HG03521 (cell line): ENCODE data around the gene FBN1.

ENCODE experiments used
- ATAC-seq: cut with Tn5 transposase; IDR thresholded peaks from one replicate; pipeline ENCODE4 v1.9.1; 2021; ENCODE audit warnings: mild to moderate bottlenecking, moderate library complexity; ENCODE audit not compliant: unreplicated experiment

FBN1 gene

GRCh38 chr15:48653216-48653615, 7.7 kb upstream of the FBN1 start:
- no peak for ATAC-seq

DNA sequence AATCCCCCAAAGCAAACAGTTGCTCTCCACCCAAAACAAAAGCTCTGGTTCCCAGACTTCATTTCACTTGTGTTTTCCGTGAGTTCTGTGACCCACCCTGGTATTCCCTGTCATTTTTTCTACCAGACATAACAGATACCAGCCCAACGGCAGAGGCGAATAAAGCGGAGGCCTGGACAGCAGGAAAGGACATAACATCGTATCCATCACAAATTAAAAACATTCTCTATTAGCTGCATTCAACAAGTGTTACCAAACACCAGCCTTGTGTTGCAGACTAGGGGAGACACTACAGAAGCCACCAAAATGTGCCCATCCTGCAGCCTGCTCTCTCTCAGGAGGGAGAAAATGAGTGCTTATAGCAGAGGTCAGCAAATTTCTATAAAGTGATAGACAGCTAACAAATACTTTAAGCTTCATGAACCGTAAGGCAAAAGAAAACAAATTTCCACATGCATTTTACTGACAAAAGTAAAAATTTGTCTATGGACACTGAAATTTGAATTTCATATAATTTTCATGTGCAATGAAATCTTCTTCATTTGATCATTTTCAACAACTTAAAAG, 7.1 kb upstream of the FBN1 start:
- ATAC-seq: no peak

- no peak for ATAC-seq
Observed at GRCh38 chr15:48650931-48651330, 5.4 kb upstream of the FBN1 start.

DNA sequence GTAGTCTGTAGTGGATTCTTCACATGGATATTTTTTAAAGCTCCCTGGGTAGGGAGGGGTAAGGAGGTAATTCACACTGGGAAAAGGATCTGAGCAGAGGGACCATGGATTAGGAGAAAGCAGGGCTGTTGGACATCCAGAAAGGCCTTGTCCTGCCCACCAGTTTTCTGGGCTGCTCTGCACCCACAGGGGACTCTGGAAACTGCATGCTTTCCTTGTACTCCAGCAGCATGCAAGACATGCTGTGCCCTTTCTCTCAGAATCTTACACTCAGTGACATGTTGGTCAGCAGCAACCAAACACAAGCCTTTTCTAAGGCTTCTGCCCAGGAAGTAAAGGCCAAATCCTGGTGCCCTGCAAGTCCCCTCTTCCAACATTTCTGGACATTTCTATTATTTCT, 2.5 kb upstream of the FBN1 start:
- no peak for ATAC-seq

- ATAC-seq: no peak
Observed at GRCh38 chr15:48646331-48646730, 822 bp upstream of the FBN1 start.

GRCh38 chr15:48644827-48645557, 517 bp downstream of the FBN1 start:
- peak; percentile 31 for ATAC-seq

DNA sequence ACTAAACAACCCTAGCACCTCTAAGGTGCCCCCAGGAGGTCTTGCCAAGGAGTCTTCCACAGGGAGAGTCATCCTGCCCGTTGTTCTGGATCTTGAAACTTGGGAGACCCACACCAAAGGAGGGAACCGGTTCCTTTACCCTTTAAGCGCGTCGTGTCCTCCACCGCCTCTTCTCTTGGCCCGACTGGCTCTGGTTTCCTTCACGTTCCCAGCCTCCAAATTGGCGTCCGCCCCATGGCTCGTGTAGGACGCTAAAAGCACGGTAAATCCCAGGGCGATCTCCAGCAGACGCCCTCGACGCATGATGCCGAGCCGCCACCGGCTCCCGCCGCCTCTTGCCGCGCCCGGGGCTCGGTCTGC, 1.1 kb downstream of the FBN1 start:
- ATAC-seq: no peak

- no peak for ATAC-seq
Observed at GRCh38 chr15:48643776-48644466, 1.6 kb downstream of the FBN1 start.

- ATAC-seq: no peak
Observed at GRCh38 chr15:48643206-48643605, 2.3 kb downstream of the FBN1 start.

GRCh38 chr15:48642795-48643194, 2.7 kb downstream of the FBN1 start:
- ATAC-seq: no peak

DNA sequence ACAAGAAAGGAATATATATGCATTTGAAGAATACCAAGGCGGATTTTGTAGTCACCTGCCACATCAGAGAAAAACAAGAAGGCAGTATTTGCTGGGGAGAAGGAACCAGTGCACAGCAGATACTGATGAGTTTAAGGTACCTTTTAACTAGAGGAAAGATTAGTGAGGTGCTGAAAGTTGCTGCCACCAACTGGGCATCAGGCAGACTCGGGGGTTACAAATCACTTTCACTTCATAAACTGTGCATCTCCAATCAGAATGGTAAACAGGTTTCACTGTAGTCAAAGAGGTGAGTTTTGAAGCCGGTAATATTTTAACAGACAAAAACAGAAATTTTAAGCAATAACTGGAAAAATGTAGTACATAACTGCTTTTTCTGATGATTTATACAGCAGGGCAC, 4.1 kb downstream of the FBN1 start:
- no peak for ATAC-seq

DNA sequence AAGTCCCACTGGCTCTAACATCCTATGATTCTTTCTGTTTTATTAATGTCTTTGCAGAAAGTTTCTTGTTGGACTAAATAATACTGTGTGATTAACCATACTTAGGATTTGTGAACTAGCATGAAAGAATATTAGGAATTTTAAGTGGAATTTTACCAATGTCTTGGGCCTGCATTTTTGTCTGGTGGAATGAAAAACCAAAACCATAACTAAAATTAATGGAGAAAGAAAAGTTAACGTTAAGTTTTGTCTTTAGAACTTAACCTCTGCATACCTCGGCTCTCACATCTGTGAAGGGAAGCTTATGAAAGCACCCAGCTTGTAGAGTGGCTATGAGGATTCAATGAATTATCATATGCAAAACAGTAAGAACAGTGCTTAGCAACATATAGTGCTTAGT, 6.5 kb downstream of the FBN1 start:
- ATAC-seq: no peak

DNA sequence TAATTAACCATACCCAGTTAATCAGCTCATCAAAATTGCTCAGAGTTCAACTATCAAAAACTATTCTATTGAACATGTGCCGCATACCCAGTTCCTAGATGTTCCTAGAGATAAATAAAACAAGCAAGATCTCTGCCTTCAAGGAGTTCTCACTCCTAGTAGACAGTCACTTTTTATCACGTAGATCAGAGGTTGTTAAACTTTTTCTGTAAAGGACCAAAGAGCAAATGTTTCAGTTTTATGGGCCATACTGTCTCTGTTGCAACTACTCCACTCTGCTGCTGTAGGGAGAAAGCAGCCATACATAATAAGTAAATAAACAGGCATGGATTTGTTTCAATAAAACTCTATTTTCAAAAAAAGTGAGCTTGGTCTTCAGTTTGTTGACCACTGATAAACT, 7.9 kb downstream of the FBN1 start:
- no peak for ATAC-seq

GRCh38 chr15:48636511-48636910, 9.0 kb downstream of the FBN1 start:
- no peak for ATAC-seq

- ATAC-seq: no peak
Observed at GRCh38 chr15:48634893-48635292, 10.6 kb downstream of the FBN1 start.

- ATAC-seq: no peak
Observed at GRCh38 chr15:48634096-48634495, 11.4 kb downstream of the FBN1 start.

DNA sequence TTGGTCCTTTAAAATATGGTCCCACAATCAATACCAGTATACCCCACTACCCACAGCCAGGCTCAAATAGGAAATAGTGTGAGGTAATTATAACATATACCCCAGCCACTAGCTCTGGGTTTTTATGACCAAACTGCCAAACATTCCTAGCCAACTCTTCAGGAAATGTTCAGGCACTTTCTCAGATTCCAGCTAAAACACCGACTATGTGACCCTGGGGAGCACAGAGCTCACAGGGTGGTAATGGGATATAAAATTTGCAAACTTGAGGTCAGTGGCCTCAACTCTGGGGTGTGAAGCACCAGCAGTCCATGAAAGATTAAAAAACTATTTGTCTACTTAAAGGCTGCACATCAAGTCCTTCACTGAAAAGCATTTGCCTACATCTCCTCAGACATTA, 12.9 kb downstream of the FBN1 start:
- ATAC-seq: no peak

DNA sequence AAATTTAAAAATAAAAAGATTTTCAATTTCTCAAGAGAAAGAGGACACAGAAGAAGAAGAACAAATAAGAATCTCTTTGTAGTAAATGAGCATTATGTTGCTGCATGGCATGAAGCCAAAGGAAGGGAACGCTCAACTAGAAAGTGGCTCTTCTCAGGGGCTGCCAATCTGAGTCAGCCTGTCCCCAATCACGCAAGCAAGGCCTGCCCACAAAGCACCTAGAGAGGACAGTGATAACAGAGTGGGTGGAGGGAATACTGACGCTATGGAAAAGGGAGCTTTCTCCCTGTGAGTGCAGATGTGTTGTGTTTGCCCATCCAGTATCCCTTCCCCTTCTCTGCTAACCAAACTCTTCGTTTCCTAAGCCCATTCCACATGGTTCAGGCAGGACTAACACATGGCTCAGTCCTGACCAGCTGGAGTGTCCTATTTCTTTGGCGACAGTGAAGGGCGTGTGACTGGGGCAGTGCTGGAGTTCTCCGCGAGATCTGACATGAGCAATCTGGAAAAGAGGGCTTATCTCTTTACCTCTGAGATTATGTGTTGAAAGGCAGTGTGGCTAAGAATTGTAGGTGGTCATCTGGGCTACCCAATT, 14.2 kb downstream of the FBN1 start:
- no peak for ATAC-seq

GRCh38 chr15:48630245-48630644, 15.3 kb downstream of the FBN1 start:
- ATAC-seq: no peak

DNA sequence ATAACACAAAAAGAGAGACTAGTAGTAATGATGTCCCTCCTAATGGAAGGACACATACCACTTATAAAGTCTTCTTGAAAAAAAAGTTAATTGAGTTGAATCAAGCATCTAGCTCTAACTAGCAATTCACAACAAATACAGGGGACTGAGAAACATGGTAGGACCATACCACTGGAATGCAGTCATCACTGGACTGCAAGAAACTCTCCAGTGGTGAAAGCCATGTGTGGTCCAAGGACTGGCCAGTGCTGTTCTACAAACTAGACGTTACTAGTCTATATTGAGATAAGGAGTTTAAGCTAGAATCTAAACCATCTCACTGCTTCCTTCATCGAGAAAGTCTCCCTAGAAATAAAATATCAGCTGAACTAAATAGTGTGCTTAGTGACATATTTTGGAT, 16.7 kb downstream of the FBN1 start:
- ATAC-seq: no peak

DNA sequence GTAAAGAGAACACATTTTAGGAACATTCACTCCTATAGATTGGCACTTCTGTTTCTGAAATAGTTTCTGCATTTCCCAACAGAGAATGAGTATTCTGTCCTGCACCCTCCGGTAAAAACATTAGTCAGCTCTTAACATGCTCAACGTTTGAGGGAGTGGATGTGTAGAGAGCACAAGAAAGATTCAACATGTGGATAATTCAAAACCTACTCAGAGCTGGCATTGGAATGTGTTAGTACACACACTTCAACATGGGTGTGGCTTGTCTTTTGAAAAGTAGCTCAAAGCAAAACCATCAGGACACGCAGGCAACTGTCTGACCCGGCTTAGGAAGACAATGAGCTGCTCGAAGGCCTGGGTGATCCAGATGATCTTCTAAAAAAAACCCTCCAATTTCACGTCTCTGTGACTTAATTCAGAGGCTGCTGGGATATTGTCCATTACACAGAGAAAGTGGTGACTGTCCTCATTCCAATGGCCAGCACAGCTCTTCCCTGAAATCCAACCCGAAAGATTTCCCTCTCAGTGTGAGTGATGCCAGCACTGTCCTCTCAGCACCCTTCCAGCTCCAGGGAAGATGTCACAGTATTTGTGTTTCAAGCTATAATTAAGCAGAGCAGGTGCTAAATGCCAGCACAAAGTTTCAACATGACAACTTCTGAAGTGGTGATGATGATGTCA, 18.1 kb downstream of the FBN1 start:
- ATAC-seq: no peak

DNA sequence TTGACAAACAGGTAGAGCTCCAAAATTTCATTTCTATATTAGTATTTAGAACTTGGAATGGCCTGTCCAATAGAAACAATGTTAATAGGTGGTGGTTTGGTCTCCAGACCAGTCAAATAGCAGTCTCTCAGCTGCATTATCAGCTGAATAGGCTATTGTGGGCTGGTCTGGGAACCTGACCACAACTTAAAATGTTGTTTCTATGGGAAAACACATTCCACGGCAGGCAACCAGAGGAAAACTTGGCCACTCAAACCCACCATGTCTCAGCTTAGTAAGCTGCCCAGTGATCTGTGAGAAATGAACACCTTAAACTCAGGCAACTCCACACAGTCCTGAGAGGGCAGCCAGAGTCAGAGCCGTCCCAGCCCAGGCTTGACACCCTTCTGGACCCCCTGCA, 20.4 kb downstream of the FBN1 start:
- ATAC-seq: no peak
